H1 (cell line): ENCODE results near the gene NSFL1C. TPM values are rescaled to one million over a fixed set of nuclear protein-coding genes. Genes with fewer than 3 reads are reported as not detected.

Source experiments
- CTCF ChIA-PET: fragments of 300-600 bp; sonication (Branson Sonifier 250); formaldehyde crosslinking; loops from one replicate; lab custom pipeline; 2021; ENCODE audit not compliant: partially characterized antibody; lab: Charles Lee
- POLR2A ChIA-PET: fragments of 300-600 bp; sonication (Branson Sonifier 250); formaldehyde crosslinking; loops from one replicate; lab custom pipeline; 2021; ENCODE audit warnings: inconsistent platforms; ENCODE audit not compliant: partially characterized antibody; lab: Charles Lee
- DNase-seq, 2 experiments: peaks; one replicate each; pipeline versions ENCODE4 v3.0.0 to v3.0.0-alpha.2; 2010 to 2022; ENCODE audit warnings: low spot score in 2 of 2, low read depth in 1 of 2, mixed read lengths in 1 of 2
- FAIRE-seq: peaks from 2 replicates; lab custom pipeline; 2011; peaks lifted over from hg19 to GRCh38; lab: Jason Lieb, UNC
- H2AFZ ChIP-seq: 2 replicates; pipeline ENCODE4 v1.8.1; 2012; ENCODE audit warnings: low read length, inconsistent platforms
- H2AK5ac ChIP-seq: 2 replicates; pipeline ENCODE4 v1.6.1; 2013; ENCODE audit warnings: low read depth, low read length
- H2BK120ac ChIP-seq: replicated peaks from 2 replicates; pipeline ENCODE3; 2013; ENCODE audit warnings: low read depth, low read length, inconsistent platforms
- H2BK12ac ChIP-seq: 2 replicates; pipeline ENCODE4 v1.6.1; 2013; ENCODE audit warnings: low read depth, low read length
- H2BK15ac ChIP-seq: 2 replicates; pipeline ENCODE4 v1.6.1; 2013; ENCODE audit warnings: low read length
- H2BK20ac ChIP-seq: 2 replicates; pipeline ENCODE4 v1.6.1; 2013; ENCODE audit warnings: low read length
- H2BK5ac ChIP-seq: 2 replicates; pipeline ENCODE4 v1.6.1; 2013; ENCODE audit warnings: low read depth, low read length
- H3K14ac ChIP-seq: 2 replicates; pipeline ENCODE4 v1.6.1; 2013; ENCODE audit warnings: inconsistent platforms; ENCODE audit not compliant: insufficient read length
- H3K18ac ChIP-seq: 2 replicates; pipeline ENCODE4 v1.6.1; 2013; ENCODE audit warnings: low read length; ENCODE audit errors: extremely low read depth
- H3K23ac ChIP-seq: 2 replicates; pipeline ENCODE4 v1.6.1; 2013; ENCODE audit warnings: inconsistent platforms; ENCODE audit not compliant: insufficient read length
- H3K23me2 ChIP-seq: 2 replicates; pipeline ENCODE4 v1.6.1; 2013; ENCODE audit warnings: low read depth, low read length
- H3K27ac ChIP-seq: 2 replicates; pipeline ENCODE4 v1.6.1; 2011; ENCODE audit warnings: low read depth, low read length, inconsistent platforms
- H3K27me3 ChIP-seq, 4 experiments: replicated peaks in 1 of 4; 1 replicate in 1 of 4; 2 replicates in 3 of 4; pipeline versions ENCODE4 v1.6.1 to v1.8.1; 2011 to 2013; ENCODE audit warnings: low read length in 3 of 4, mild to moderate bottlenecking in 3 of 4, inconsistent platforms in 2 of 4, mixed read lengths in 2 of 4, moderate library complexity in 1 of 4; ENCODE audit not compliant: control insufficient read depth in 3 of 4, insufficient read depth in 3 of 4; ENCODE audit errors: extremely low read depth in 1 of 4
- H3K36me3 ChIP-seq, 4 experiments: 2 replicates each; pipeline versions ENCODE4 v1.6.1 to v1.8.1; 2011 to 2013; ENCODE audit warnings: mild to moderate bottlenecking in 4 of 4, low read length in 3 of 4, moderate library complexity in 2 of 4, control low read depth in 1 of 4, inconsistent platforms in 1 of 4; ENCODE audit not compliant: insufficient read depth in 4 of 4, control insufficient read depth in 2 of 4
- H3K4ac ChIP-seq: replicated peaks from 2 replicates; pipeline ENCODE3; 2013; ENCODE audit warnings: low read length, low read depth, mixed read lengths, inconsistent platforms; ENCODE audit not compliant: insufficient read length
- H3K4me1 ChIP-seq, 4 experiments: replicated peaks in 1 of 4; 1 replicate in 1 of 4; 2 replicates in 3 of 4; pipeline versions ENCODE4 v1.6.1 to v1.8.1; 2011 to 2013; ENCODE audit warnings: low read length in 3 of 4, inconsistent platforms in 2 of 4, mixed read lengths in 1 of 4; ENCODE audit not compliant: insufficient read depth in 4 of 4, control insufficient read depth in 3 of 4
- H3K4me2 ChIP-seq, 2 experiments: 2 replicates each; pipeline versions ENCODE4 v1.6.1 to v1.8.1; 2011 to 2013; ENCODE audit warnings: low read depth in 2 of 2, low read length in 2 of 2, control low read depth in 1 of 2, inconsistent platforms in 1 of 2, mild to moderate bottlenecking in 1 of 2; ENCODE audit not compliant: insufficient read depth in 1 of 2
- H3K4me3 ChIP-seq, 4 experiments: fragments of 200-600, 300-600 bp in 1 of 4; sonication (generic), shearing (Covaris generic), sonication (Bioruptor Twin) in 1 of 4; 2 replicates each; pipeline versions ENCODE4 v1.5.1 to v1.8.1; 2011 to 2016; ENCODE audit warnings: low read length in 4 of 4, low read depth in 3 of 4, control low read depth in 2 of 4, inconsistent platforms in 2 of 4, mild to moderate bottlenecking in 2 of 4, mixed read lengths in 1 of 4, moderate library complexity in 1 of 4; ENCODE audit not compliant: insufficient read depth in 2 of 4; ENCODE audit errors: extremely low read depth in 1 of 4
- H3K56ac ChIP-seq: replicated peaks from 2 replicates; pipeline ENCODE3; 2013; ENCODE audit warnings: low read depth, mild to moderate bottlenecking, mixed read lengths, low read length, inconsistent platforms; ENCODE audit not compliant: insufficient read length
- H3K79me1 ChIP-seq: 2 replicates; pipeline ENCODE4 v1.6.1; 2013; ENCODE audit warnings: low read depth, low read length, control low read depth
- H3K79me2 ChIP-seq, 2 experiments: 2 replicates each; pipeline versions ENCODE4 v1.6.1 to v1.8.1; 2012 to 2013; ENCODE audit warnings: low read length in 2 of 2, mild to moderate bottlenecking in 2 of 2, inconsistent platforms in 1 of 2; ENCODE audit not compliant: insufficient read depth in 2 of 2, control insufficient read depth in 1 of 2
- H3K9ac ChIP-seq, 4 experiments: replicated peaks in 1 of 4; 1 replicate in 1 of 4; 2 replicates in 3 of 4; pipeline versions ENCODE4 v1.6.1 to v1.8.1; 2011 to 2013; ENCODE audit warnings: low read depth in 3 of 4, low read length in 3 of 4, control low read depth in 2 of 4, mild to moderate bottlenecking in 2 of 4, moderate library complexity in 2 of 4, inconsistent platforms in 1 of 4; ENCODE audit errors: extremely low read depth in 1 of 4
- H3K9me3 ChIP-seq, 2 experiments: 2 replicates each; pipeline versions ENCODE4 v1.6.1 to v1.8.1; 2012 to 2013; ENCODE audit warnings: mild to moderate bottlenecking in 2 of 2, moderate library complexity in 2 of 2, control low read depth in 1 of 2, inconsistent platforms in 1 of 2, low read depth in 1 of 2, low read length in 1 of 2, mixed read lengths in 1 of 2; ENCODE audit not compliant: insufficient read depth in 2 of 2
- H4K20me1 ChIP-seq, 2 experiments: replicated peaks in 1 of 2; 2 replicates each; pipeline versions ENCODE3 to v1.8.1; 2011 to 2013; ENCODE audit warnings: inconsistent platforms in 2 of 2, low read length in 2 of 2, mild to moderate bottlenecking in 1 of 2; ENCODE audit not compliant: insufficient read depth in 2 of 2, control insufficient read depth in 1 of 2
- H4K5ac ChIP-seq: 2 replicates; pipeline ENCODE4 v1.6.1; 2013; ENCODE audit warnings: low read length, low read depth, mixed read lengths, inconsistent platforms; ENCODE audit not compliant: insufficient read length
- H4K8ac ChIP-seq: 2 replicates; pipeline ENCODE4 v1.8.0; 2013; ENCODE audit warnings: mild to moderate bottlenecking, moderate library complexity, low read length, inconsistent platforms; ENCODE audit not compliant: insufficient read depth; ENCODE audit errors: extremely low read depth
- H4K91ac ChIP-seq: replicated peaks from 2 replicates; pipeline ENCODE3; 2013; ENCODE audit warnings: low read length, mixed read lengths, inconsistent platforms; ENCODE audit not compliant: insufficient read length
- BCL11A ChIP-seq, 2 experiments: IDR thresholded peaks; one replicate each; pipeline ENCODE4 v1.6.1; 2011; ENCODE audit warnings: low read depth in 2 of 2, low read length in 2 of 2, mild to moderate bottlenecking in 2 of 2
- CTBP2 ChIP-seq: IDR thresholded peaks from 2 replicates; pipeline ENCODE4 v1.7.0; 2011; ENCODE audit warnings: borderline replicate concordance, mild to moderate bottlenecking, moderate library complexity, mixed read lengths, low read length; ENCODE audit not compliant: insufficient read depth, insufficient read length
- EGR1 ChIP-seq: IDR thresholded peaks from 2 replicates; pipeline ENCODE4 v1.6.1; 2011; ENCODE audit warnings: low read depth, low read length, borderline replicate concordance
- KDM5A ChIP-seq: fragments of 200-600 bp; IDR thresholded peaks from 2 replicates; pipeline ENCODE4 v1.7.1; 2012; ENCODE audit warnings: mild to moderate bottlenecking, low read length, inconsistent platforms, mixed read lengths
- SAP30 ChIP-seq: fragments of 300-600 bp; sonication (generic); IDR thresholded peaks from 2 replicates; pipeline ENCODE4 v1.7.1; 2012; ENCODE audit warnings: low read length, moderate library complexity, mild to moderate bottlenecking, inconsistent platforms; ENCODE audit not compliant: insufficient read depth, insufficient replicate concordance
- ZNF274 ChIP-seq: IDR thresholded peaks from 2 replicates; pipeline ENCODE4 v1.7.0; 2012; ENCODE audit warnings: low read length, borderline replicate concordance; ENCODE audit errors: extremely low read depth
- WGBS, 2 experiments: shearing (Covaris generic) in 1 of 2; methylation state at CpG; one replicate each; pipeline versions ENCODE4 v1.1.6 to v1.1.7; 2013 to 2015; ENCODE audit warnings: low lambda C conversion rate in 2 of 2, mixed read lengths in 2 of 2, inconsistent platforms in 1 of 2, low coverage in 1 of 2, missing lambda C conversion rate in 1 of 2; ENCODE audit not compliant: insufficient replicate concordance in 2 of 2, insufficient coverage in 1 of 2, insufficient read length in 1 of 2; ENCODE audit errors: extremely low coverage in 1 of 2, missing lambda C conversion rate in 1 of 2; 5-methylcytosine and 5-hydroxymethylcytosine counted together
- polyA plus RNA-seq, 7 experiments: library from polyadenylated mRNA; depleted of rRNA in 3 of 7; stranded (reverse) in 5 of 7; unstranded in 2 of 7; fragments of >200 nt in 5 of 7; fragments of 200-250 nt in 2 of 7; gene quantifications; 1 replicate in 5 of 7; 2 replicates in 1 of 7; 4 replicates in 1 of 7; pipeline versions ENCODE4 v1.2.1 to v1.2.3, GENCODE V29; 2011 to 2013; ENCODE audit warnings: missing spikeins in 2 of 7, mixed read lengths in 2 of 7
- total RNA-seq: library from RNA; stranded (reverse); fragmentation: NEBNext Ultra II Directional; extraction: Animal tissue kit (Norgen Biotek cat#: 25700); gene quantifications from 2 replicates; pipeline ENCODE4 v1.2.1, GENCODE V29; 2021

Gene NSFL1C
- total and polyA plus RNA-seq, 2 of the 8 experiments (the other 6 are each of a cell fraction or from before 2014, with no cell fraction given) = 21.6 to 98.0 TPM

- Histone ChIP-seq H2BK5ac (no peak overlapping the region), H3K79me1 (no peaks in the 10 kb centered on the region), H3K9ac (no peak overlapping the region), H3K36me3 (no peaks in the 10 kb centered on the region), H3K23ac (no peak overlapping the region), H3K18ac (no peak overlapping the region), H2BK120ac (no peak overlapping the region), H3K23me2 (no peaks in the 10 kb centered on the region; the same call in 1 of the 2 replicates), H3K27ac (no peak overlapping the region), H3K14ac (no peak overlapping the region), H3K56ac (no peak overlapping the region), H4K91ac (no peak overlapping the region), H3K79me2 (no peaks in the 10 kb centered on the region), H2BK12ac (no peak overlapping the region), H3K9me3 (no peaks in the 10 kb centered on the region), H2AK5ac (no peak overlapping the region), H2BK20ac (no peak overlapping the region), H3K4ac (no peak overlapping the region), H4K8ac (no peak overlapping the region), H3K27me3 (peaks cover 0 to 2% (median 0%) of the 10 kb centered on the region in 4 experiments; a peak in 2 of 7 replicates), H2AFZ (no peak overlapping the region), H3K4me2 (no peak overlapping the region), H2BK15ac (no peak overlapping the region), H3K4me1 (peaks cover 0 to 5% (median 0%) of the 10 kb centered on the region in 4 experiments; a peak in 1 of 7 replicates), H4K5ac (no peak overlapping the region), H4K20me1 (no peaks in the 10 kb centered on the region), H3K4me3 (no peak overlapping the region)
- whole genome bisulfite sequencing, 2 experiments = 100% methylated on average over 1 of the region's 1 CpG; no CpG with 5 or more reads in 1 of the 2 experiments
- no peak for TF ChIP-seq KDM5A
- no peak for TF ChIP-seq ZNF274
- no peak for TF ChIP-seq EGR1
- TF ChIP-seq SAP30 = no peak
- TF ChIP-seq BCL11A (IDR thresholded peaks at IDR 0.05; ENCODE audit: low read depth in 2 of 2, low read length in 2 of 2) = no peak
- no peak for TF ChIP-seq CTBP2
- FAIRE-seq (no peak), DNase-seq (no peak)
- ChIA-PET POLR2A (no interaction called here), CTCF (interaction anchor here (3.6 kb wide), 1 partner anchor 10 kb away, joined by 12 read pairs; no protein-coding TSS in a partner anchor)
Observed at GRCh38 chr20:1513801-1514200, 47.2 kb upstream of the NSFL1C start.
